ENCODE data around the gene MAGI2. TPM values are rescaled to one million over a fixed set of nuclear protein-coding genes. Genes with fewer than 3 reads are reported as not detected.

Gene MAGI2
- total RNA-seq, 3 donors from 2014 or later (not counting 1 experiment from before 2014, with no cell fraction given) = 0.09 to 0.48 (median 0.27) TPM

- intact Hi-C loops (cut with micrococcal nuclease) = no loop called here
These were observed 1342.1 kb downstream of the MAGI2 start for GRCh38 chr7:78111386-78111785.

DNA sequence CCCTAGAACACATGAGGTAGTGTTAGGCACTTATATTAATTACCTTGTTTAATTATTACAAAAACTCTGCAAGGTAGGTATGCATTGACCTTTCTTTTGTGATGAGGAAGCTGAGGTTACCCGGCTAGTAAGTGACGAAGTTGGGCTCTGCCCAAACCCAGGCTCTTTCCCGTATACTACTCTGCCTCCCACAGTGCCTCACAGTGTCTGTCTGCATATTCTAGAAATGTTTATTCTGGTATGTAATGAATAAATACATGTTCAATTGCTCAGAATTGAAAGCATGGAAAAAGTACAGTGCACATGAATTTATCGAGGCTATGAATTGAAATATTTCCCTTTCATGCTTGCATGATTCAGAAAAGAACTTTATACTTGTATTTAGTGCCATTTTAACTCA is 1350.0 kb downstream of the MAGI2 start:
- no peak for ATAC-seq
- Histone ChIP-seq H3K36me3 (ENCODE audit: control insufficient read depth, insufficient read depth, low read length) (no peaks in the 10 kb centered on the region), H3K4me1 (ENCODE audit: control insufficient read depth, insufficient read depth, low read length) (no peaks in the 10 kb centered on the region), H3K27ac (ENCODE audit: low read length) (no peak overlapping the region), H3K4me3 (ENCODE audit: low read length) (no peak overlapping the region), H3K9me3 (ENCODE audit: control insufficient read depth, insufficient read depth, low read length) (no peaks in the 10 kb centered on the region), H3K27me3 (ENCODE audit: control insufficient read depth, insufficient read depth, low read length) (peaks cover 5% of the 10 kb centered on the region)
- DNase-seq = no peak
- Mint-ChIP-seq H3K9me3 (peaks cover 3 to 6% of the 10 kb centered on the region in 2 donors), H3K4me3 (no peak overlapping the region), H3K27me3 (ENCODE audit: low read depth in 2 of 2) (peaks cover 13 to 39% of the 10 kb centered on the region in 2 donors), H3K4me1 (no peaks in the 10 kb centered on the region), H3K27ac (no peak overlapping the region), H3K36me3 (peaks cover 9% of the 10 kb centered on the region)
- TF ChIP-seq CTCF (IDR thresholded peaks at IDR 0.05) = no peak
- WGBS (ENCODE audit: insufficient coverage) = 70% methylated on average over 2 of the region's 4 CpGs
- intact Hi-C loops (cut with micrococcal nuclease) = no loop called here

More at GRCh38 chr7:78111386-78111785, 1342.1 kb downstream of the MAGI2 start:
- no peak for ATAC-seq
- DNase-seq = no peak
- Mint-ChIP-seq H3K36me3 (peaks cover 9% of the 10 kb centered on the region), H3K27ac (no peak overlapping the region), H3K27me3 (ENCODE audit: low read depth in 2 of 2) (peaks cover 21 to 47% of the 10 kb centered on the region in 2 donors), H3K4me3 (no peak overlapping the region), H3K9me3 (peaks cover 3 to 5% of the 10 kb centered on the region in 2 donors), H3K4me1 (no peaks in the 10 kb centered on the region)
- Histone ChIP-seq H3K4me3 (ENCODE audit: low read length) (no peak overlapping the region), H3K27me3 (ENCODE audit: control insufficient read depth, insufficient read depth, low read length) (no peaks in the 10 kb centered on the region), H3K4me1 (ENCODE audit: control insufficient read depth, insufficient read depth, low read length) (no peaks in the 10 kb centered on the region), H3K9me3 (ENCODE audit: control insufficient read depth, insufficient read depth, low read length) (no peaks in the 10 kb centered on the region), H3K36me3 (ENCODE audit: control insufficient read depth, insufficient read depth, low read length) (no peaks in the 10 kb centered on the region), H3K27ac (ENCODE audit: low read length) (no peak overlapping the region)
- 73% methylated on average over 3 of the region's 3 CpGs for WGBS (ENCODE audit: insufficient coverage)
- TF ChIP-seq CTCF (IDR thresholded peaks at IDR 0.05) = no peak

DNA sequence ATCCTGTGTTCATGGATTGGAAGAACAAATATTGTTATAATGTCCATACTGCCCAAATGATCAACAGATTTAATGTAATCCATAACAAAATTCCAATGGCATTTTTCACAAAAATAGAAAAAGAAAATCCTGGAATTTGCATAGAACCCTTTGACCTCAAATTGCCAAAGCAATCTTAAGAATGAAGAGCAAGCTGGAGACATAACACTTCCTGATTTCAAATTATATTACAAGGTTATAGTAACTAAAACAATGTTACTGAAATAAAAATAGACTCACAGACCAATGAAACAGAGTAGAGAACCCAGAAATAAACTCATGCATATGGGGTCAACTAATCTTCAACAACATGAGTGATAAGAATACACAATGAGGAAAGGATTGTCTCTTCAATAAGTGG is 1352.4 kb downstream of the MAGI2 start:
- ATAC-seq (no peak), DNase-seq (no peak)
- H3K4me1 Mint-ChIP-seq = no peaks in the 10 kb centered on the region
- no peaks in the 10 kb centered on the region for H3K9me3 ChIP-seq (ENCODE audit: control insufficient read depth, insufficient read depth, low read length)
- H3K4me3 Mint-ChIP-seq = no peak overlapping the region
- H3K27me3 ChIP-seq (ENCODE audit: control insufficient read depth, insufficient read depth, low read length) = peaks cover 5% of the 10 kb centered on the region
- H3K27ac ChIP-seq (ENCODE audit: low read length) = no peak overlapping the region
- no peaks in the 10 kb centered on the region for H3K36me3 ChIP-seq (ENCODE audit: control insufficient read depth, insufficient read depth, low read length)
- H3K27me3 Mint-ChIP-seq (ENCODE audit: low read depth in 2 of 2) = peaks cover 11 to 23% of the 10 kb centered on the region in 2 donors
- no peak overlapping the region for H3K4me3 ChIP-seq (ENCODE audit: low read length)
- no peaks in the 10 kb centered on the region for H3K36me3 Mint-ChIP-seq
- intact Hi-C loops (cut with micrococcal nuclease) = no loop called here
- H3K4me1 ChIP-seq (ENCODE audit: control insufficient read depth, insufficient read depth, low read length) = no peaks in the 10 kb centered on the region
- H3K27ac Mint-ChIP-seq = no peak overlapping the region
- TF ChIP-seq CTCF (IDR thresholded peaks at IDR 0.05) = no peak
- H3K9me3 Mint-ChIP-seq = peaks cover 0 to 3% of the 10 kb centered on the region in 2 donors

DNA sequence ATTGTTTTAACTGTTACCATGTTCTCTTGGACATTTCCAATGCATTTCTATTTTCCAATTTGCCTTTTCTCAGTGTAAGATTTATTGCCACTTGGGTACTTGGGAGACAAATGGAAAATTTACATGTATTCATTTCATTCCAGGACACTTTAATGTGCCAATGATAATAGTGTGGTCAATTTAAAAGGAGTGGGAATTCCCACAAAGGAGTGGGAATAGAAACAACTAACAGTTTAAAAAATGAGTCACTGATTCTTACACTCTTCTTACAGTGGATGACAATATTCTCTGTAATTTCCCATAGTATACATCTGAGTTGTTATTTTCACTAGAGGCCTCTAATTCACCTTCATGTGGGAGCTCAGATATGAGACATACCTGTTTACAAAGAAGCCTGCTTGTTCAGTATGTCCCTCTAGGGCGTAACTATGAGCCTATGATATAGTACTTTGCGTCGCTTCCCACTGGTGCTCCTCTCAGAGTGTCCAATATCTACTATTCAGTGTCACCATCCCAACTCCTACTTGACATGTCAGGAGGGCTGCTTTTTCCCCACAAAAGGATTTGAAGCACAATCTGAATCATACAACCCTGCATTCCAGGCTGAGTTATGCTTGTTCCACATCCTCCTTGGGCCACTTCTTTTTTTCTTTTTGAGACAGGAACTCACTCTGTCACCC is 1353.6 kb downstream of the MAGI2 start:
- TF ChIP-seq CTCF (IDR thresholded peaks at IDR 0.05) = no peak
- Mint-ChIP-seq H3K4me1 (no peaks in the 10 kb centered on the region), H3K27ac (no peak overlapping the region), H3K27me3 (ENCODE audit: low read depth in 2 of 2) (peaks cover 17 to 18% of the 10 kb centered on the region in 2 donors), H3K4me3 (no peak overlapping the region), H3K36me3 (no peaks in the 10 kb centered on the region), H3K9me3 (peaks cover 0 to 2% of the 10 kb centered on the region in 2 donors)
- Histone ChIP-seq H3K4me1 (ENCODE audit: control insufficient read depth, insufficient read depth, low read length) (no peaks in the 10 kb centered on the region), H3K4me3 (ENCODE audit: low read length) (no peak overlapping the region), H3K27ac (ENCODE audit: low read length) (no peak overlapping the region), H3K36me3 (ENCODE audit: control insufficient read depth, insufficient read depth, low read length) (no peaks in the 10 kb centered on the region), H3K9me3 (ENCODE audit: control insufficient read depth, insufficient read depth, low read length) (no peaks in the 10 kb centered on the region), H3K27me3 (ENCODE audit: control insufficient read depth, insufficient read depth, low read length) (peaks cover 7% of the 10 kb centered on the region)
- no peak for ATAC-seq
- intact Hi-C loops (cut with micrococcal nuclease) = no loop called here
- no peak for DNase-seq
- WGBS (ENCODE audit: insufficient coverage) = 73% methylated on average over 3 of the region's 3 CpGs

Data from natural killer cell (primary cell).